ENCODE data around the gene ARL13B.

DNA sequence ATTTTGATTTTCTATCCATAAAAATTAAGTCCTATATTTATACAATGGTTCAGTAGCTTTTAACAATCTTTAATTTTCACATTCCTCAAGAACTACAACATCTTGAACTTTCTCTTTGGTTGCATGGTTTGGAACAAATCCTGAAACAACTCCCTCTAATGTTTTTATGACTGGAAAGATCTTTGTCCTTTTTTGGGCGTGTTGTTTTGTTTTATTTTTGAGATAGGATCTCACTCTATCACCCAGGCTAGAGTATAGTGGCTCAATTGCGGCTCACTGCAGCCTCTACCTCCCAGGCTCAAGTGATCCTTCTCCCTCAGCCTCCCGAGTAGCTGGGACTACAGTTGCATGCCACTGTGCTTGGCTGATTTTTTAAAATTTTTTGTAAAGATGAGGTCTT lies 44.4 kb downstream of the ARL13B start:
- TF ChIP-seq POLR2A (IDR thresholded peaks at IDR 0.05), result no peak
- no peak for TF ChIP-seq CTCF (IDR thresholded peaks at IDR 0.05)

All from ovary (tissue), 3 donors.